Keratinocyte (primary cell): ENCODE results near the gene FCRL1. TPM values are rescaled to one million over a fixed set of nuclear protein-coding genes. Genes with fewer than 3 reads are reported as not detected.
A peak's percentile ranks its signal among the peaks of the same experiment; 100 is the strongest.

Experiments
- DNase-seq: peaks from one replicate; pipeline ENCODE4 v3.0.0-alpha.2; 2011; ENCODE audit warnings: low read depth, missing footprints, low spot score
- FAIRE-seq: peaks from 2 replicates; lab custom pipeline; 2011; peaks lifted over from hg19 to GRCh38; lab: Jason Lieb, UNC
- H2AFZ ChIP-seq: 2 replicates; pipeline ENCODE4 v1.6.0; 2012; ENCODE audit warnings: low read length, control low read depth, inconsistent platforms; ENCODE audit not compliant: control insufficient read depth
- H3K27ac ChIP-seq: 2 replicates; pipeline ENCODE4 v1.5.1; 2011; ENCODE audit warnings: low read length; ENCODE audit not compliant: control insufficient read depth, insufficient read depth
- H3K27me3 ChIP-seq: 3 replicates; pipeline ENCODE4 v1.6.0; 2011; ENCODE audit warnings: low read length; ENCODE audit not compliant: control insufficient read depth, insufficient read depth; ENCODE audit errors: extremely low read depth
- H3K36me3 ChIP-seq, 2 experiments: 2 replicates in 1 of 2; 3 replicates in 1 of 2; pipeline ENCODE4 v1.5.1; 2011; ENCODE audit warnings: low read length in 2 of 2, mild to moderate bottlenecking in 1 of 2; ENCODE audit not compliant: control insufficient read depth in 2 of 2, insufficient read depth in 2 of 2; ENCODE audit errors: extremely low read depth in 1 of 2
- H3K4me1 ChIP-seq: 3 replicates; pipeline ENCODE4 v1.5.1; 2011; ENCODE audit warnings: low read length; ENCODE audit not compliant: control insufficient read depth, insufficient read depth; ENCODE audit errors: extremely low read depth
- H3K4me2 ChIP-seq: 3 replicates; pipeline ENCODE4 v1.6.0; 2011; ENCODE audit warnings: low read depth, low read length; ENCODE audit not compliant: control insufficient read depth, insufficient read depth; ENCODE audit errors: extremely low read depth
- H3K4me3 ChIP-seq, 3 experiments: fragments of 200-600 bp in 1 of 3; sonication (generic) in 1 of 3; 2 replicates in 2 of 3; 3 replicates in 1 of 3; pipeline ENCODE4 v1.5.1; 2011 to 2016; ENCODE audit warnings: low read length in 3 of 3, mild to moderate bottlenecking in 3 of 3, control low read depth in 2 of 3, inconsistent platforms in 1 of 3, low read depth in 1 of 3, mixed read lengths in 1 of 3, mixed run types in 1 of 3, moderate library complexity in 1 of 3; ENCODE audit not compliant: control insufficient read depth in 2 of 3, insufficient read depth in 2 of 3; ENCODE audit errors: extremely low read depth in 1 of 3
- H3K79me2 ChIP-seq: 2 replicates; pipeline ENCODE4 v1.6.0; 2012; ENCODE audit warnings: low read length; ENCODE audit not compliant: control insufficient read depth, insufficient read depth
- H3K9ac ChIP-seq: 3 replicates; pipeline ENCODE4 v1.6.0; 2011; ENCODE audit warnings: low read length; ENCODE audit not compliant: control insufficient read depth, insufficient read depth; ENCODE audit errors: extremely low read depth
- H3K9me1 ChIP-seq: 3 replicates; pipeline ENCODE4 v1.6.0; 2011; ENCODE audit warnings: low read length; ENCODE audit not compliant: control insufficient read depth, insufficient read depth; ENCODE audit errors: extremely low read depth
- H3K9me3 ChIP-seq: 2 replicates; pipeline ENCODE4 v1.5.1; 2012; ENCODE audit warnings: low read depth, low read length; ENCODE audit not compliant: control insufficient read depth
- H4K20me1 ChIP-seq: 3 replicates; pipeline ENCODE4 v1.6.0; 2011; ENCODE audit warnings: low read length; ENCODE audit not compliant: control insufficient read depth, insufficient read depth; ENCODE audit errors: extremely low read depth
- EZH2 ChIP-seq: IDR thresholded peaks from one replicate; pipeline ENCODE4 v1.6.1; 2012; ENCODE audit warnings: inconsistent platforms, mild to moderate bottlenecking, low read length, moderate library complexity
- dilution Hi-C: fragments of 300-500 bp; cut with MboI; formaldehyde crosslinking; loops from one replicate; pipeline ENCODE4 v1.7.0; 2020; ENCODE audit warnings: low sequenced_read_pairs; ENCODE audit not compliant: extremely low pct_ligation_motif_present
- polyA plus RNA-seq, 5 experiments: library from polyadenylated mRNA; depleted of rRNA in 3 of 5; stranded (reverse) in 3 of 5; stranded (forward) in 1 of 5; unstranded in 1 of 5; fragments of >200 nt; gene quantifications; 1 replicate in 1 of 5; 2 replicates in 3 of 5; 3 replicates in 1 of 5; pipeline versions ENCODE4 v1.2.1 to v1.2.3, GENCODE V29; 2011 to 2012; ENCODE audit warnings: missing spikeins in 2 of 5, low read depth in 1 of 5, low replicate concordance in 1 of 5
- TF ChIP-seq, protein P1 (sequence below), 3 experiments: IDR thresholded peaks in 1 of 3; conservative IDR thresholded peaks in 1 of 3; optimal IDR thresholded peaks in 1 of 3; 2 replicates in 2 of 3; 3 replicates in 1 of 3; pipeline versions ENCODE3 to v1.5.1; 2011; ENCODE audit warnings: low read length in 3 of 3, mild to moderate bottlenecking in 3 of 3, moderate library complexity in 2 of 3, control low read depth in 1 of 3, inconsistent platforms in 1 of 3; ENCODE audit not compliant: insufficient read depth in 2 of 3; ENCODE audit errors: extremely low read depth in 1 of 3

FCRL1 gene
- polyA plus RNA-seq, 1 donor (not counting 4 experiments of a cell fraction or from before 2014, with no cell fraction given) = not detected

DNA sequence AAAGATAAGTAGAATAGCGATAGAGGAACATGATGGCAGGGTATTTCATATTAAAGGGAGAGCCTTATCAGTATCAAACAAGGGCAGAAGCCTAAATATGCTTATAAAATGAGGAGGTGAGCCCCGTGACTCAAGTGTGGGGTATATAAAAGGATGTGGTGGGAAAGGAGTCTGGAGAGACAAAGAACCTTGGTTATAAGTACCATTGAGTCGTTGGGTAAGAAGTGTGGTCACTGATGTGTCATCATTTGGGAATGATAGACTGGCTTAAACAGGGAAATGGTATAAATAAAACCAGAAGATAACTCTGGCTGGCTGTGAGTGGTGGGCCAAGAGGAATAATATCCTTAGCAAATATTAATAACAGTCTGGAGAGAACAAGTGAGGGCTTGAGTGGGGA is 32.6 kb upstream of the FCRL1 start:
- H3K4me3 ChIP-seq = no peak overlapping the region
- no peaks in the 10 kb centered on the region for H3K36me3 ChIP-seq
- TF ChIP-seq, protein P1, sequence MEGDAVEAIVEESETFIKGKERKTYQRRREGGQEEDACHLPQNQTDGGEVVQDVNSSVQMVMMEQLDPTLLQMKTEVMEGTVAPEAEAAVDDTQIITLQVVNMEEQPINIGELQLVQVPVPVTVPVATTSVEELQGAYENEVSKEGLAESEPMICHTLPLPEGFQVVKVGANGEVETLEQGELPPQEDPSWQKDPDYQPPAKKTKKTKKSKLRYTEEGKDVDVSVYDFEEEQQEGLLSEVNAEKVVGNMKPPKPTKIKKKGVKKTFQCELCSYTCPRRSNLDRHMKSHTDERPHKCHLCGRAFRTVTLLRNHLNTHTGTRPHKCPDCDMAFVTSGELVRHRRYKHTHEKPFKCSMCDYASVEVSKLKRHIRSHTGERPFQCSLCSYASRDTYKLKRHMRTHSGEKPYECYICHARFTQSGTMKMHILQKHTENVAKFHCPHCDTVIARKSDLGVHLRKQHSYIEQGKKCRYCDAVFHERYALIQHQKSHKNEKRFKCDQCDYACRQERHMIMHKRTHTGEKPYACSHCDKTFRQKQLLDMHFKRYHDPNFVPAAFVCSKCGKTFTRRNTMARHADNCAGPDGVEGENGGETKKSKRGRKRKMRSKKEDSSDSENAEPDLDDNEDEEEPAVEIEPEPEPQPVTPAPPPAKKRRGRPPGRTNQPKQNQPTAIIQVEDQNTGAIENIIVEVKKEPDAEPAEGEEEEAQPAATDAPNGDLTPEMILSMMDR (optimal IDR thresholded peaks at IDR 0.05 in 1 of 3, IDR thresholded peaks at IDR 0.05 in 1 of 3, conservative IDR thresholded peaks at IDR 0.05 in 1 of 3; ENCODE audit: extremely low read depth in 1 of 3, insufficient read depth in 2 of 3, low read length in 3 of 3) = no peak
- no peak for TF ChIP-seq EZH2
- H3K27me3 ChIP-seq = no peaks in the 10 kb centered on the region
- dilution Hi-C loops = no loop called here
- DNase-seq (peak; percentile 32), FAIRE-seq (peak; percentile 76)
- no peak overlapping the region for H3K9ac ChIP-seq
- no peaks in the 10 kb centered on the region for H3K9me1 ChIP-seq
- H3K9me3 ChIP-seq = no peaks in the 10 kb centered on the region
- peak overlapping the region; percentile 23 for H3K4me2 ChIP-seq
- H3K4me1 ChIP-seq = peaks cover 12% of the 10 kb centered on the region
- H4K20me1 ChIP-seq = no peaks in the 10 kb centered on the region
- H3K27ac ChIP-seq = no peak overlapping the region
- H2AFZ ChIP-seq = no peak overlapping the region
- no peaks in the 10 kb centered on the region for H3K79me2 ChIP-seq

DNA sequence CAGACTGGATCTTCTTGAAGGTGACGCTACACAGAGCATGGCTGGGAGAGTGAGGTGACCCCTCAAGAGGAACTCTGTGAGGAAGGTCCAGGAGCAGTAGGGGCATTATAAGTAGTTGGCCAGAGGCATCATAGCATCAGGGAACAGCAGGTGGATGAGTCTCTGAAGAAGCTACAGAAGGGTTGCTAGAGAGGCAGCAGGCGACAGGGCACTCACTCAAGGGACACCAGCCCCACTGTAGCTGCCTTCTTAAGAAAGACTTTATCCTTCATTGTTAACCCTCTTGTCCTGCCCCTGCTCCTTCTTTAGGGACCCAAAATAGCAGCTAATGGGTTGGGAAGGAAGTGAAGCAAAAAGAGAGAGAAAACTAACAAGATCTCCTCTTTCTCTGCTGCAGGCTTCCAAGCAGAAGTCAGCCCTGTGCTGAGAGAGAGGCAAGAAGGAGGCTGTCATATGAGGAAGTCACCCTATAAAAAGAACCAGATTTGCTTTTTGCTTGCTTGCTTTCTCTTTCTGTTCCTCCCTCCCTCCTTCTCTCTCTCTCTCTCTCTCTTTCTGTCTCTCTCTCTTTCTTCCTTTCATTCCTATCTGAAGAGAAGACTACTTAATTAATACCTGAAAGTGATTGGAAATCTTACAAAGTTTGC is 29.4 kb upstream of the FCRL1 start:
- no peak for FAIRE-seq
- dilution Hi-C loops = no loop called here
- Histone ChIP-seq H2AFZ (no peak overlapping the region), H4K20me1 (no peaks in the 10 kb centered on the region), H3K27me3 (no peaks in the 10 kb centered on the region), H3K4me1 (peaks cover 12% of the 10 kb centered on the region), H3K36me3 (no peaks in the 10 kb centered on the region), H3K9ac (no peak overlapping the region), H3K9me1 (no peaks in the 10 kb centered on the region), H3K27ac (no peak overlapping the region), H3K79me2 (no peaks in the 10 kb centered on the region), H3K9me3 (no peaks in the 10 kb centered on the region), H3K4me3 (no peak overlapping the region), H3K4me2 (no peak overlapping the region)
- DNase-seq = no peak
- TF ChIP-seq, protein P1 (optimal IDR thresholded peaks at IDR 0.05 in 1 of 3, IDR thresholded peaks at IDR 0.05 in 1 of 3, conservative IDR thresholded peaks at IDR 0.05 in 1 of 3; ENCODE audit: extremely low read depth in 1 of 3, insufficient read depth in 2 of 3, low read length in 3 of 3) = no peak
- no peak for TF ChIP-seq EZH2
